GM19238 (cell line): ENCODE data around the gene C1RL.

ENCODE experiments used
- DNase-seq: peaks from one replicate; pipeline ENCODE4 v3.0.0; 2011; ENCODE audit warnings: low spot score; ENCODE audit not compliant: insufficient read length

C1RL gene

GRCh38 chr12:7092986-7093460, 16.0 kb downstream of the C1RL start:
- DNase-seq = no peak

- DNase-seq = peak; percentile 63
These were observed 16.6 kb downstream of the C1RL start, which contains the start of gene C1R for GRCh38 chr12:7092229-7092985. TSS of gene C1R (minus strand) at chr12:7092445. CDS start at chr12:7092388, 57 bp downstream.

- DNase-seq = no peak
These were observed 17.3 kb downstream of the C1RL start for GRCh38 chr12:7091660-7092228.

GRCh38 chr12:7091171-7091570, 17.8 kb downstream of the C1RL start:
- DNase-seq = no peak

GRCh38 chr12:7090222-7090998, 18.6 kb downstream of the C1RL start:
- no peak for DNase-seq

GRCh38 chr12:7089196-7089871, 19.7 kb downstream of the C1RL start:
- DNase-seq = no peak

- DNase-seq = no peak
These were observed 25.9 kb downstream of the C1RL start for GRCh38 chr12:7083125-7083524.

- no peak for DNase-seq
These were observed 28.0 kb downstream of the C1RL start for GRCh38 chr12:7081037-7081436.

- DNase-seq = no peak
These were observed 29.2 kb downstream of the C1RL start for GRCh38 chr12:7079826-7080125.

- DNase-seq = no peak
These were observed 30.9 kb downstream of the C1RL start for GRCh38 chr12:7078163-7078562.

- DNase-seq = no peak
These were observed 32.5 kb downstream of the C1RL start for GRCh38 chr12:7076493-7076892.

- no peak for DNase-seq
These were observed 33.1 kb downstream of the C1RL start for GRCh38 chr12:7075939-7076338.

- no peak for DNase-seq
These were observed 33.5 kb downstream of the C1RL start for GRCh38 chr12:7075518-7075917.

GRCh38 chr12:7073946-7074345, 35.1 kb downstream of the C1RL start:
- DNase-seq = no peak

- DNase-seq = no peak
These were observed 36.5 kb downstream of the C1RL start for GRCh38 chr12:7072554-7072953.

- DNase-seq = no peak
These were observed 37.0 kb downstream of the C1RL start for GRCh38 chr12:7072035-7072434.

- DNase-seq = no peak
These were observed 39.6 kb downstream of the C1RL start for GRCh38 chr12:7069386-7069785.

- no peak for DNase-seq
These were observed 40.0 kb downstream of the C1RL start for GRCh38 chr12:7068994-7069346.

GRCh38 chr12:7068240-7068993, 40.6 kb downstream of the C1RL start:
- DNase-seq = no peak

GRCh38 chr12:7067096-7067495, 41.9 kb downstream of the C1RL start:
- DNase-seq = no peak

GRCh38 chr12:7066596-7066995, 42.4 kb downstream of the C1RL start:
- DNase-seq = no peak
